ENCODE data around the gene CPNE8.

The CPNE8 gene

GRCh38 chr12:38905480-38906351 is at the start of gene CPNE8:
TSS of gene CPNE8 (minus strand) at chr12:38905591. CDS start at chr12:38905534, 57 bp downstream.
- no peaks in the 10 kb centered on the region for H3K4me1 ChIP-seq (ENCODE audit: insufficient read depth, low read length)
- peak within 1 kb of the TSS; percentile 47 for H3K4me3 ChIP-seq (ENCODE audit: low read length)
- H3K9me3 ChIP-seq (ENCODE audit: low read length), result no peaks in the 10 kb centered on the region
- peaks cover 7% of the 10 kb centered on the region for H3K27me3 ChIP-seq (ENCODE audit: insufficient read depth, low read length)
- H3K36me3 ChIP-seq (ENCODE audit: insufficient read depth, low read length), result no peaks in the 10 kb centered on the region
- peak within 1 kb of the TSS; percentile 93 for H2AFZ ChIP-seq (ENCODE audit: low read depth, low read length)

- Histone ChIP-seq H3K4me3 (ENCODE audit: low read length) (no peak overlapping the region), H3K27me3 (ENCODE audit: insufficient read depth, low read length) (no peaks in the 10 kb centered on the region), H3K4me1 (ENCODE audit: insufficient read depth, low read length) (peaks cover 3% of the 10 kb centered on the region), H3K9me3 (ENCODE audit: low read length) (no peaks in the 10 kb centered on the region), H2AFZ (ENCODE audit: low read depth, low read length) (no peak overlapping the region), H3K36me3 (ENCODE audit: insufficient read depth, low read length) (no peaks in the 10 kb centered on the region)
Observed at GRCh38 chr12:38954238-38954873, 49.0 kb upstream of the CPNE8 start.

- Histone ChIP-seq H3K9me3 (ENCODE audit: low read length) (no peaks in the 10 kb centered on the region), H3K36me3 (ENCODE audit: insufficient read depth, low read length) (no peaks in the 10 kb centered on the region), H3K4me3 (ENCODE audit: low read length) (no peak overlapping the region), H2AFZ (ENCODE audit: low read depth, low read length) (no peak overlapping the region), H3K4me1 (ENCODE audit: insufficient read depth, low read length) (peaks cover 1% of the 10 kb centered on the region), H3K27me3 (ENCODE audit: insufficient read depth, low read length) (no peaks in the 10 kb centered on the region)
Observed at GRCh38 chr12:38949363-38949762, 44.0 kb upstream of the CPNE8 start.

GRCh38 chr12:38934686-38935085 is 29.3 kb upstream of the CPNE8 start:
- H2AFZ ChIP-seq (ENCODE audit: low read depth, low read length), result no peak overlapping the region
- no peaks in the 10 kb centered on the region for H3K36me3 ChIP-seq (ENCODE audit: insufficient read depth, low read length)
- no peak overlapping the region for H3K4me3 ChIP-seq (ENCODE audit: low read length)
- H3K9me3 ChIP-seq (ENCODE audit: low read length), result no peaks in the 10 kb centered on the region
- H3K27me3 ChIP-seq (ENCODE audit: insufficient read depth, low read length), result no peaks in the 10 kb centered on the region
- no peaks in the 10 kb centered on the region for H3K4me1 ChIP-seq (ENCODE audit: insufficient read depth, low read length)

- Histone ChIP-seq H3K36me3 (ENCODE audit: insufficient read depth, low read length) (no peaks in the 10 kb centered on the region), H2AFZ (ENCODE audit: low read depth, low read length) (no peak overlapping the region), H3K9me3 (ENCODE audit: low read length) (no peaks in the 10 kb centered on the region), H3K4me3 (ENCODE audit: low read length) (no peak overlapping the region), H3K27me3 (ENCODE audit: insufficient read depth, low read length) (no peaks in the 10 kb centered on the region), H3K4me1 (ENCODE audit: insufficient read depth, low read length) (no peaks in the 10 kb centered on the region)
Observed at GRCh38 chr12:38934078-38934584, 28.7 kb upstream of the CPNE8 start.

GRCh38 chr12:38932320-38932719 is 26.9 kb upstream of the CPNE8 start:
- no peaks in the 10 kb centered on the region for H3K4me1 ChIP-seq (ENCODE audit: insufficient read depth, low read length)
- H3K4me3 ChIP-seq (ENCODE audit: low read length), result no peak overlapping the region
- H3K27me3 ChIP-seq (ENCODE audit: insufficient read depth, low read length), result no peaks in the 10 kb centered on the region
- H3K9me3 ChIP-seq (ENCODE audit: low read length), result no peaks in the 10 kb centered on the region
- H2AFZ ChIP-seq (ENCODE audit: low read depth, low read length), result no peak overlapping the region
- no peaks in the 10 kb centered on the region for H3K36me3 ChIP-seq (ENCODE audit: insufficient read depth, low read length)

GRCh38 chr12:38931461-38931860 is 26.1 kb upstream of the CPNE8 start:
- no peaks in the 10 kb centered on the region for H3K4me1 ChIP-seq (ENCODE audit: insufficient read depth, low read length)
- no peaks in the 10 kb centered on the region for H3K9me3 ChIP-seq (ENCODE audit: low read length)
- H2AFZ ChIP-seq (ENCODE audit: low read depth, low read length), result no peak overlapping the region
- H3K36me3 ChIP-seq (ENCODE audit: insufficient read depth, low read length), result no peaks in the 10 kb centered on the region
- H3K27me3 ChIP-seq (ENCODE audit: insufficient read depth, low read length), result no peaks in the 10 kb centered on the region
- no peak overlapping the region for H3K4me3 ChIP-seq (ENCODE audit: low read length)

- H2AFZ ChIP-seq (ENCODE audit: low read depth, low read length), result no peak overlapping the region
- no peaks in the 10 kb centered on the region for H3K36me3 ChIP-seq (ENCODE audit: insufficient read depth, low read length)
- no peaks in the 10 kb centered on the region for H3K4me1 ChIP-seq (ENCODE audit: insufficient read depth, low read length)
- H3K27me3 ChIP-seq (ENCODE audit: insufficient read depth, low read length), result no peaks in the 10 kb centered on the region
- no peak overlapping the region for H3K4me3 ChIP-seq (ENCODE audit: low read length)
- no peaks in the 10 kb centered on the region for H3K9me3 ChIP-seq (ENCODE audit: low read length)
Observed at GRCh38 chr12:38930990-38931389, 25.6 kb upstream of the CPNE8 start.

- H3K27me3 ChIP-seq (ENCODE audit: insufficient read depth, low read length), result no peaks in the 10 kb centered on the region
- H3K4me3 ChIP-seq (ENCODE audit: low read length), result no peak overlapping the region
- H3K4me1 ChIP-seq (ENCODE audit: insufficient read depth, low read length), result no peaks in the 10 kb centered on the region
- no peaks in the 10 kb centered on the region for H3K36me3 ChIP-seq (ENCODE audit: insufficient read depth, low read length)
- H3K9me3 ChIP-seq (ENCODE audit: low read length), result no peaks in the 10 kb centered on the region
- no peak overlapping the region for H2AFZ ChIP-seq (ENCODE audit: low read depth, low read length)
Observed at GRCh38 chr12:38926501-38926900, 21.1 kb upstream of the CPNE8 start.

GRCh38 chr12:38921025-38921677 is 15.8 kb upstream of the CPNE8 start:
- no peak overlapping the region for H3K4me3 ChIP-seq (ENCODE audit: low read length)
- H2AFZ ChIP-seq (ENCODE audit: low read depth, low read length), result no peak overlapping the region
- no peaks in the 10 kb centered on the region for H3K36me3 ChIP-seq (ENCODE audit: insufficient read depth, low read length)
- no peaks in the 10 kb centered on the region for H3K9me3 ChIP-seq (ENCODE audit: low read length)
- no peaks in the 10 kb centered on the region for H3K4me1 ChIP-seq (ENCODE audit: insufficient read depth, low read length)
- H3K27me3 ChIP-seq (ENCODE audit: insufficient read depth, low read length), result no peaks in the 10 kb centered on the region

GRCh38 chr12:38919191-38919590 is 13.8 kb upstream of the CPNE8 start:
- Histone ChIP-seq H3K36me3 (ENCODE audit: insufficient read depth, low read length) (no peaks in the 10 kb centered on the region), H2AFZ (ENCODE audit: low read depth, low read length) (no peak overlapping the region), H3K4me3 (ENCODE audit: low read length) (no peak overlapping the region), H3K27me3 (ENCODE audit: insufficient read depth, low read length) (no peaks in the 10 kb centered on the region), H3K9me3 (ENCODE audit: low read length) (no peaks in the 10 kb centered on the region), H3K4me1 (ENCODE audit: insufficient read depth, low read length) (no peaks in the 10 kb centered on the region)

- Histone ChIP-seq H2AFZ (ENCODE audit: low read depth, low read length) (no peak overlapping the region), H3K9me3 (ENCODE audit: low read length) (no peaks in the 10 kb centered on the region), H3K27me3 (ENCODE audit: insufficient read depth, low read length) (no peaks in the 10 kb centered on the region), H3K4me3 (ENCODE audit: low read length) (no peak overlapping the region), H3K36me3 (ENCODE audit: insufficient read depth, low read length) (no peaks in the 10 kb centered on the region), H3K4me1 (ENCODE audit: insufficient read depth, low read length) (no peaks in the 10 kb centered on the region)
Observed at GRCh38 chr12:38915429-38916182, 10.2 kb upstream of the CPNE8 start.

Measured in neuron (in vitro differentiated cells).